GM19463 (cell line): ENCODE results near the gene CCDC40.
"Not testable (repeated sequence)": the region's sequence is repeated elsewhere in the genome, so short reads cannot be mapped to it uniquely, and the experiment has no call there.

Experiments used
- ATAC-seq: cut with Tn5 transposase; IDR thresholded peaks from one replicate; pipeline ENCODE4 v1.9.1; 2021; ENCODE audit warnings: mild to moderate bottlenecking, moderate library complexity; ENCODE audit not compliant: unreplicated experiment

The CCDC40 gene

GRCh38 chr17:80036715-80037477 lies 454 bp downstream of the CCDC40 start:
- ATAC-seq: no peak

GRCh38 chr17:80043963-80044362 lies 7.5 kb downstream of the CCDC40 start:
- no peak for ATAC-seq

- no peak for ATAC-seq
These were observed 9.3 kb downstream of the CCDC40 start for GRCh38 chr17:80045703-80046102.

GRCh38 chr17:80046709-80047108 lies 10.3 kb downstream of the CCDC40 start:
- not testable (repeated sequence) for ATAC-seq

GRCh38 chr17:80047176-80047575 lies 10.7 kb downstream of the CCDC40 start:
- no peak for ATAC-seq

GRCh38 chr17:80049986-80050385 lies 13.5 kb downstream of the CCDC40 start:
- ATAC-seq: no peak

- no peak for ATAC-seq
These were observed 14.3 kb downstream of the CCDC40 start for GRCh38 chr17:80050706-80051105.

- no peak for ATAC-seq
These were observed 15.2 kb downstream of the CCDC40 start for GRCh38 chr17:80051681-80052080.

GRCh38 chr17:80053102-80053501 lies 16.7 kb downstream of the CCDC40 start:
- no peak for ATAC-seq

- ATAC-seq: no peak
These were observed 19.2 kb downstream of the CCDC40 start for GRCh38 chr17:80055597-80055996.

GRCh38 chr17:80058311-80058955 lies 22.0 kb downstream of the CCDC40 start:
- ATAC-seq: no peak

- ATAC-seq: no peak
These were observed 24.2 kb downstream of the CCDC40 start for GRCh38 chr17:80060644-80061043.

- ATAC-seq: no peak
These were observed 25.0 kb downstream of the CCDC40 start for GRCh38 chr17:80061421-80061820.

- ATAC-seq: no peak
These were observed 27.6 kb downstream of the CCDC40 start for GRCh38 chr17:80063830-80064585.

GRCh38 chr17:80064696-80065095 lies 28.3 kb downstream of the CCDC40 start:
- ATAC-seq: no peak

- no peak for ATAC-seq
These were observed 29.2 kb downstream of the CCDC40 start for GRCh38 chr17:80065478-80066170.

GRCh38 chr17:80067393-80067986 lies 31.0 kb downstream of the CCDC40 start:
- no peak for ATAC-seq

- no peak for ATAC-seq
These were observed 32.1 kb downstream of the CCDC40 start for GRCh38 chr17:80068301-80069222.

GRCh38 chr17:80070375-80071115 lies 34.1 kb downstream of the CCDC40 start:
- ATAC-seq: no peak
